Transverse colon (tissue), 4 donors: ENCODE measurements around the gene TAS2R60. TPM values are rescaled to one million over a fixed set of nuclear protein-coding genes. Genes with fewer than 3 reads are reported as not detected.

Source experiments
- DNase-seq: peaks from one replicate; pipeline ENCODE4 v3.0.0-alpha.2; 2019
- H3K27ac ChIP-seq, 4 donors: fragments of 200-600 bp; sonication (generic); 2 replicates each; pipeline ENCODE4 v1.5.1; 2016 to 2018; ENCODE audit warnings: inconsistent platforms in 4 of 4
- H3K27me3 ChIP-seq: fragments of 200-600 bp; sonication (generic); 2 replicates; pipeline ENCODE4 v1.5.1; 2017; ENCODE audit warnings: inconsistent platforms
- H3K36me3 ChIP-seq, 4 donors: fragments of 200-600 bp; sonication (generic); 2 replicates each; pipeline ENCODE4 v1.5.1; 2017 to 2019; ENCODE audit warnings: inconsistent platforms in 4 of 4
- H3K4me1 ChIP-seq, 4 donors: fragments of 200-600 bp; sonication (generic); 2 replicates each; pipeline ENCODE4 v1.5.1; 2017 to 2020; ENCODE audit warnings: inconsistent platforms in 4 of 4
- H3K4me3 ChIP-seq, 4 donors: fragments of 200-600 bp; sonication (generic); 1 replicate in 1 of 4; 2 replicates in 3 of 4; pipeline versions ENCODE4 v1.5.1 to v1.6.1; 2017 to 2019; ENCODE audit warnings: inconsistent platforms in 4 of 4
- H3K9me3 ChIP-seq, 2 donors: fragments of 200-600 bp; sonication (generic); 2 replicates each; pipeline ENCODE4 v1.5.1; 2017 to 2019; ENCODE audit warnings: inconsistent platforms in 2 of 2
- EP300 ChIP-seq: sonication (generic); formaldehyde crosslinking; IDR thresholded peaks from one replicate; pipeline ENCODE4 v1.6.1; 2017; ENCODE audit warnings: antibody characterized with exemption, low read depth
- POLR2A ChIP-seq: fragments of 450-650 bp; IDR thresholded peaks from one replicate; pipeline ENCODE4 v1.6.1; 2016; ENCODE audit warnings: antibody characterized with exemption, mild to moderate bottlenecking, moderate library complexity
- POLR2AphosphoS5 ChIP-seq, 3 donors: sonication (generic); formaldehyde crosslinking; IDR thresholded peaks; one replicate each; pipeline ENCODE4 v1.6.1; 2016; ENCODE audit warnings: antibody characterized with exemption in 3 of 3
- WGBS, 2 donors: methylation state at CpG; one replicate each; pipeline ENCODE4 v1.1.5; 2018; ENCODE audit warnings: low coverage in 1 of 2; 5-methylcytosine and 5-hydroxymethylcytosine counted together
- in situ Hi-C, 4 donors: fragments of 200-750 bp; cut with MboI; loops; one replicate each; pipeline versions ENCODE4 v1.15.0 to v1.15.1; 2017; ENCODE audit warnings: low sequenced_read_pairs in 3 of 4, low pct_ligation_motif_present in 1 of 4, low pct_unique_long_range_greater_than_20kb in 1 of 4
- intact Hi-C: fragments of 100-400 bp; cut with DNase I; formaldehyde crosslinking; loops from one replicate; pipeline ENCODE4 v1.15.1; 2023; ENCODE audit warnings: low total_unique reads
- total RNA-seq, 4 donors: library from RNA; depleted of rRNA; stranded (reverse); fragments of >200 nt; gene quantifications; one replicate each; pipeline ENCODE4 v1.1.0, GENCODE V29; 2016
- TF ChIP-seq, protein P1 (sequence below), 5 experiments: fragments of 200-600 bp in 3 of 5; fragments of 450-650 bp in 2 of 5; sonication (generic) in 3 of 5; IDR thresholded peaks; 1 replicate in 2 of 5; 2 replicates in 3 of 5; pipeline ENCODE4 v1.5.1; 2016 to 2017; ENCODE audit warnings: antibody characterized with exemption in 5 of 5, inconsistent platforms in 3 of 5, mild to moderate bottlenecking in 2 of 5, moderate library complexity in 1 of 5

The TAS2R60 gene
- total RNA-seq, 4 donors from 2014 or later: not detected

DNA sequence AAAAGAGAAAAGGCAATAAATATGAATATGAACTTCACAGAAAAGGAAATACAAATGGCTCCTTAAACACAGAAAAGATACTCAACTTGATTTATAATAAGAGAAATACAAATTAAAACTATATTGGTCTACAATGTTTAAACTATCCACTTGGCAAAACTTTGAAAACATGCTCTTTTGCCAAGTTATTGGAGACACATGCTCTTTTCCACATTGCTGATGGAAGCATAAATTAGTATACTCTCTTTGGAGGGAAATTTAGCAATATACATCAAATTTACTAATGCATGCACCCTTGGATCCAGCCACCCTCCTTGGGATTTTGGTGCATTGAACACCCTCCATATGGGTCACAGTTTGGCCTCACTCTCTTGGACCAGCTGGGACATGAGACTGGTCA lies 7.9 kb downstream of the TAS2R60 start:
- no peaks in the 10 kb centered on the region for H3K9me3 ChIP-seq
- no peaks in the 10 kb centered on the region for H3K4me1 ChIP-seq
- no peak overlapping the region for H3K27ac ChIP-seq
- no peak overlapping the region for H3K4me3 ChIP-seq
- intact Hi-C loops (no loop called here), in situ Hi-C loops (no loop called here)
- no peaks in the 10 kb centered on the region for H3K27me3 ChIP-seq
- no peaks in the 10 kb centered on the region for H3K36me3 ChIP-seq
- no peak for TF ChIP-seq POLR2AphosphoS5 (IDR thresholded peaks at IDR 0.05)
- TF ChIP-seq EP300: no peak
- TF ChIP-seq POLR2A: no peak
- TF ChIP-seq, protein P1, sequence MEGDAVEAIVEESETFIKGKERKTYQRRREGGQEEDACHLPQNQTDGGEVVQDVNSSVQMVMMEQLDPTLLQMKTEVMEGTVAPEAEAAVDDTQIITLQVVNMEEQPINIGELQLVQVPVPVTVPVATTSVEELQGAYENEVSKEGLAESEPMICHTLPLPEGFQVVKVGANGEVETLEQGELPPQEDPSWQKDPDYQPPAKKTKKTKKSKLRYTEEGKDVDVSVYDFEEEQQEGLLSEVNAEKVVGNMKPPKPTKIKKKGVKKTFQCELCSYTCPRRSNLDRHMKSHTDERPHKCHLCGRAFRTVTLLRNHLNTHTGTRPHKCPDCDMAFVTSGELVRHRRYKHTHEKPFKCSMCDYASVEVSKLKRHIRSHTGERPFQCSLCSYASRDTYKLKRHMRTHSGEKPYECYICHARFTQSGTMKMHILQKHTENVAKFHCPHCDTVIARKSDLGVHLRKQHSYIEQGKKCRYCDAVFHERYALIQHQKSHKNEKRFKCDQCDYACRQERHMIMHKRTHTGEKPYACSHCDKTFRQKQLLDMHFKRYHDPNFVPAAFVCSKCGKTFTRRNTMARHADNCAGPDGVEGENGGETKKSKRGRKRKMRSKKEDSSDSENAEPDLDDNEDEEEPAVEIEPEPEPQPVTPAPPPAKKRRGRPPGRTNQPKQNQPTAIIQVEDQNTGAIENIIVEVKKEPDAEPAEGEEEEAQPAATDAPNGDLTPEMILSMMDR (IDR thresholded peaks at IDR 0.05): no peak
- DNase-seq: no peak

DNA sequence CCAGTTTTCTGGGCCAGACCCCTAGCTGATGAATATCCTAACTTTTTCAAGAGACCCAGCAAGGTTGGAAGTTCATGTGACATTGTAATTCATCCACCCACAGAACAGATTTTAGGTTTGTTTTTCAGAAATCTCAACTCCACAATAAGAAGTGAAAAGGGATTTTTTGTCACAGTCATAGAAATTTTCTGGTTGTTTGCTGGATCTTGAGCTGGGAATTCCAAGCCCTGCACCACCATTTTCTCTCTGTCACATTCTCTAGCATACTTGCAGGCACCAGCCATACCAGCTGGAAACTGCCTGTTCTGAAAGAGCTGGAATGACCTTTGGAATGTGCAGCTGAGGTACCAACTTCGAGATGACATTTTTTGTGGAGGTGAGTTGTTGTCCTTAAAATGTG lies 8.5 kb downstream of the TAS2R60 start:
- Histone ChIP-seq H3K9me3 (no peaks in the 10 kb centered on the region), H3K36me3 (no peaks in the 10 kb centered on the region), H3K4me1 (no peaks in the 10 kb centered on the region), H3K27me3 (no peaks in the 10 kb centered on the region), H3K27ac (no peak overlapping the region), H3K4me3 (no peak overlapping the region)
- no peak for DNase-seq
- WGBS, 2 donors: 57 to 60% methylated on average over 1 of the region's 1 CpG
- intact Hi-C loops: no loop called here
- in situ Hi-C loops: no loop called here
- TF ChIP-seq POLR2A (no peak), EP300 (no peak), POLR2AphosphoS5 (IDR thresholded peaks at IDR 0.05) (no peak)

DNA sequence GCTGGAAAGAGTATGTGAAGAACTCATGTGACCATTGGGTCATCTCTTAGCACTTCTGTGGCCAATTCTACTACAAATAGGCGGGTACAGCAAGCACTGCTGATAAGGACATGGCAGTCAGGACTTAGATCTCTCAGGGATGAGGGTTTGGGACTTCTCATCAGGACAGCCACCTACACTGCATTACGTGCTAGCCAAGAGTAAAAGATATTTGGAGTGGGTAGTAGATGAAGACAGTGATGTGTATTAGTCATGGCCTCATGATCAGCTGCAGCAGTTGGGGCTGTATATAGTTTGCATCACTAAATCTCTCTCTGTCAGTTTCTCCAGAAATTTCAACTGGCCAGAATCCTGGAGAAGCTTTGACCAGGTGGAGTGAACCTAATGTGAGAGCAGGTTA lies 9.2 kb downstream of the TAS2R60 start:
- TF ChIP-seq EP300 (no peak), POLR2A (no peak), POLR2AphosphoS5 (IDR thresholded peaks at IDR 0.05) (no peak)
- TF ChIP-seq, protein P1 (IDR thresholded peaks at IDR 0.05): no peak
- H3K4me1 ChIP-seq: no peaks in the 10 kb centered on the region
- H3K27me3 ChIP-seq: no peaks in the 10 kb centered on the region
- 86% methylated on average over 1 to 2 of the region's 2 CpGs for WGBS, 2 donors
- H3K4me3 ChIP-seq: no peak overlapping the region
- no peak overlapping the region for H3K27ac ChIP-seq
- in situ Hi-C loops: no loop called here
- intact Hi-C loops: no loop called here
- H3K9me3 ChIP-seq: no peaks in the 10 kb centered on the region
- DNase-seq: no peak
- H3K36me3 ChIP-seq: no peaks in the 10 kb centered on the region

DNA sequence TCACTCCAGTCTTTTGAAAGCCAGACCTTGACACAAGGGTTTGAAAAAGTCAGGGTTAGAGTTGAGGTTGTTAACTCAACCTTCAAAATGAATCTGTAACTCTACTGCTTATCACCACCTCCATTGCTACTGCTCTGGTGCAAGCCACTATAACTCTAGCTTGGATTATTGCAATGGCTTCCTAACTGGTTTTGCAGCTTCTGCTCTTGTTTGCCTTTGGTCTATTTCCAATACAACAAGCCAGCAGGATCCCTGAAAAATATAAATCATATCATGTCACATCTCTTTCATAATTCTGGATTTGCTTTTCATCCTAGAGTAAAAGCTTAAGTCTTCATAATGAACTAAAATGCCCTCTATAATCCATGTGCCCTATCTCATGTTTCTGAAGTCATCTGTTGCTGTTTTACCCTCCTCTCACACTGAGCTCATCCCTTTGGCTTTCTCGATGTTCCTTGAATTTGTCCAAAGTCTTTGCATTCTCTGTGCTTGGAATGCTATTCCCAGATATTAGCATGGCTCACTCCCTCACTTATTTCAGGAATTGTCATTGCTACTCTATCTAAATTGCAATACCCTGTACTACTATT lies 10.9 kb downstream of the TAS2R60 start:
- Histone ChIP-seq H3K9me3 (no peaks in the 10 kb centered on the region), H3K4me1 (no peaks in the 10 kb centered on the region), H3K27me3 (no peaks in the 10 kb centered on the region), H3K27ac (no peak overlapping the region), H3K4me3 (no peak overlapping the region), H3K36me3 (no peaks in the 10 kb centered on the region)
- DNase-seq: no peak
- TF ChIP-seq POLR2A: no peak
- TF ChIP-seq POLR2AphosphoS5 (IDR thresholded peaks at IDR 0.05): no peak
- TF ChIP-seq, protein P1 (IDR thresholded peaks at IDR 0.05): no peak
- no peak for TF ChIP-seq EP300
- in situ Hi-C loops (no loop called here), intact Hi-C loops (no loop called here)
- 55 to 68% methylated on average over 1 of the region's 1 CpG for WGBS, 2 donors

DNA sequence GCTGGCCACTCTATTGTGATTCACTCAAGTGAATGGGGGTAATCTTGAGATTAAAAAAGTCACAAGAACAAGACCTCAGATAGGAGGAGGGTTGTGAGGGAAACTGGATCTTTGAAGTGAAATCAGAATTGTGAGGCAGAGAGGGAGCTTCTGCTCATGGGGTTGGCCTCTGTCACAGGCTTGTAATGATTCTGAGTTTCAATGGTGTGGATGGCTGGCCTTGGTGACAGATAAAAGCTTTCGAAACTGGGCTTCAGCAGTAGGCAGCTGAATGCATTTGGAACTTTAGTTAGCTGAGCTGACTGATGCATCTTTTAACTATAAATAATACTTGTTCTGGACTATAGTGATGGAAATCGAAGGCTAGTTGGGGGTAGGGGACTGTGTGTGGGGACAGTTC lies 12.2 kb downstream of the TAS2R60 start:
- DNase-seq: no peak
- 80 to 89% methylated on average over 1 to 2 of the region's 2 CpGs for WGBS, 2 donors
- no peak overlapping the region for H3K4me3 ChIP-seq
- no peaks in the 10 kb centered on the region for H3K9me3 ChIP-seq
- no peaks in the 10 kb centered on the region for H3K27me3 ChIP-seq
- no peaks in the 10 kb centered on the region for H3K36me3 ChIP-seq
- in situ Hi-C loops (no loop called here), intact Hi-C loops (loop anchor here (5.0 kb wide), 1 partner anchor 517 kb away; no protein-coding TSS in a partner anchor)
- no peaks in the 10 kb centered on the region for H3K4me1 ChIP-seq
- TF ChIP-seq POLR2A (no peak), POLR2AphosphoS5 (IDR thresholded peaks at IDR 0.05) (no peak), EP300 (no peak)
- TF ChIP-seq, protein P1 (IDR thresholded peaks at IDR 0.05): no peak
- H3K27ac ChIP-seq: no peak overlapping the region
